ENCODE results near the gene SH3BP2. TPM values are rescaled to one million over a fixed set of nuclear protein-coding genes. Genes with fewer than 3 reads are reported as not detected.
A peak's percentile ranks its signal among the peaks of the same experiment; 100 is the strongest.

SH3BP2 gene
- total and polyA plus RNA-seq, 12 donors = 10.4 to 47.7 (median 16.4) TPM

- Histone ChIP-seq H3K36me3 (peaks cover 0 to 82% (median 37%) of the 10 kb centered on the region in 9 donors), H3K9me3 (no peaks in the 10 kb centered on the region), H3K27me3 (no peaks in the 10 kb centered on the region), H3K4me3 (no peak overlapping the region), H3K27ac (peak overlapping the region in 4 of 10 donors; percentile 18 to 37 (median 28)), H3K4me1 (peaks cover 0 to 42% (median 25%) of the 10 kb centered on the region in 9 donors)
- DNase-seq (peak in 1 of 2 donors; percentile 38), ATAC-seq (peak; percentile 65 to 96 (median 90))
- TF ChIP-seq CTCF (IDR thresholded peaks at IDR 0.05) = no peak
- 31 to 51% methylated on average over 6 of the region's 6 CpGs for WGBS, 2 donors
- intact Hi-C loops (cut with DNase I) = no loop called here
Observed at GRCh38 chr4:2886622-2887021, 93.7 kb downstream of the SH3BP2 start.

GRCh38 chr4:2887343-2887742 is 94.5 kb downstream of the SH3BP2 start:
- no peak for ATAC-seq
- Histone ChIP-seq H3K27ac (no peak overlapping the region), H3K4me3 (no peak overlapping the region), H3K27me3 (no peaks in the 10 kb centered on the region), H3K9me3 (no peaks in the 10 kb centered on the region), H3K36me3 (peaks cover 0 to 75% (median 30%) of the 10 kb centered on the region in 9 donors), H3K4me1 (peaks cover 0 to 43% (median 26%) of the 10 kb centered on the region in 9 donors)
- WGBS, 2 donors = 53 to 70% methylated on average over 3 of the region's 3 CpGs
- intact Hi-C loops (cut with DNase I) = no loop called here
- no peak for TF ChIP-seq CTCF (IDR thresholded peaks at IDR 0.05)
- no peak for DNase-seq

- Histone ChIP-seq H3K27ac (no peak overlapping the region), H3K4me3 (no peak overlapping the region), H3K4me1 (peaks cover 3 to 50% (median 37%) of the 10 kb centered on the region in 9 donors), H3K27me3 (no peaks in the 10 kb centered on the region), H3K36me3 (peaks cover 0 to 69% (median 25%) of the 10 kb centered on the region in 9 donors), H3K9me3 (no peaks in the 10 kb centered on the region)
- no peak for DNase-seq
- TF ChIP-seq CTCF (IDR thresholded peaks at IDR 0.05) = no peak
- ATAC-seq = no peak
- WGBS, 2 donors = 92 to 95% methylated on average over 3 of the region's 3 CpGs
- intact Hi-C loops (cut with DNase I) = no loop called here
Observed at GRCh38 chr4:2888886-2889285, 96.0 kb downstream of the SH3BP2 start.

Other genes with a start within 250 kb of the SH3BP2 start
- 10 to 100 TPM; 12.6 to 33.7 (median 14.5) TPM for gene TNIP2, start 36.7 kb upstream of the SH3BP2 start, total RNA-seq
- gene TNIP2, start 36.7 kb upstream of the SH3BP2 start, polyA plus RNA-seq = 10 to 100 TPM; 25.8 to 33.6 TPM
- 100 to 1,000 TPM; 188 to 289 (median 214) TPM for gene ADD1, start 50.8 kb downstream of the SH3BP2 start, total RNA-seq
- gene ADD1, start 50.8 kb downstream of the SH3BP2 start, polyA plus RNA-seq = 100 to 1,000 TPM; 163 to 448 TPM
- 10 to 100 TPM; 12.4 to 24.0 (median 17.3) TPM for gene NOP14, start 170.3 kb downstream of the SH3BP2 start, total RNA-seq
- gene NOP14, start 170.3 kb downstream of the SH3BP2 start, polyA plus RNA-seq = 10 to 100 TPM; 12.5 to 19.1 TPM
- gene GRK4, start 170.5 kb downstream of the SH3BP2 start, total RNA-seq = 10 to 100 TPM in 6 of 10 donors, 1 to 10 TPM in 4; 6.2 to 13.4 (median 10.3) TPM
- gene GRK4, start 170.5 kb downstream of the SH3BP2 start, polyA plus RNA-seq = 10 to 100 TPM in 1 of 2 donors, 1 to 10 TPM in 1; 4.7 to 24.5 TPM

All from heart right ventricle (tissue), 16 donors.